HG03558 (cell line): Measurements from ENCODE around the gene CCDC88C.
"Not testable (repeated sequence)": the region's sequence is repeated elsewhere in the genome, so short reads cannot be mapped to it uniquely, and the experiment has no call there.

Source experiments
- ATAC-seq: cut with Tn5 transposase; IDR thresholded peaks from one replicate; pipeline ENCODE4 v1.9.1; 2021; ENCODE audit warnings: moderate number of reproducible peaks; ENCODE audit not compliant: unreplicated experiment; ENCODE audit errors: extremely low read depth

The CCDC88C gene, protein sequence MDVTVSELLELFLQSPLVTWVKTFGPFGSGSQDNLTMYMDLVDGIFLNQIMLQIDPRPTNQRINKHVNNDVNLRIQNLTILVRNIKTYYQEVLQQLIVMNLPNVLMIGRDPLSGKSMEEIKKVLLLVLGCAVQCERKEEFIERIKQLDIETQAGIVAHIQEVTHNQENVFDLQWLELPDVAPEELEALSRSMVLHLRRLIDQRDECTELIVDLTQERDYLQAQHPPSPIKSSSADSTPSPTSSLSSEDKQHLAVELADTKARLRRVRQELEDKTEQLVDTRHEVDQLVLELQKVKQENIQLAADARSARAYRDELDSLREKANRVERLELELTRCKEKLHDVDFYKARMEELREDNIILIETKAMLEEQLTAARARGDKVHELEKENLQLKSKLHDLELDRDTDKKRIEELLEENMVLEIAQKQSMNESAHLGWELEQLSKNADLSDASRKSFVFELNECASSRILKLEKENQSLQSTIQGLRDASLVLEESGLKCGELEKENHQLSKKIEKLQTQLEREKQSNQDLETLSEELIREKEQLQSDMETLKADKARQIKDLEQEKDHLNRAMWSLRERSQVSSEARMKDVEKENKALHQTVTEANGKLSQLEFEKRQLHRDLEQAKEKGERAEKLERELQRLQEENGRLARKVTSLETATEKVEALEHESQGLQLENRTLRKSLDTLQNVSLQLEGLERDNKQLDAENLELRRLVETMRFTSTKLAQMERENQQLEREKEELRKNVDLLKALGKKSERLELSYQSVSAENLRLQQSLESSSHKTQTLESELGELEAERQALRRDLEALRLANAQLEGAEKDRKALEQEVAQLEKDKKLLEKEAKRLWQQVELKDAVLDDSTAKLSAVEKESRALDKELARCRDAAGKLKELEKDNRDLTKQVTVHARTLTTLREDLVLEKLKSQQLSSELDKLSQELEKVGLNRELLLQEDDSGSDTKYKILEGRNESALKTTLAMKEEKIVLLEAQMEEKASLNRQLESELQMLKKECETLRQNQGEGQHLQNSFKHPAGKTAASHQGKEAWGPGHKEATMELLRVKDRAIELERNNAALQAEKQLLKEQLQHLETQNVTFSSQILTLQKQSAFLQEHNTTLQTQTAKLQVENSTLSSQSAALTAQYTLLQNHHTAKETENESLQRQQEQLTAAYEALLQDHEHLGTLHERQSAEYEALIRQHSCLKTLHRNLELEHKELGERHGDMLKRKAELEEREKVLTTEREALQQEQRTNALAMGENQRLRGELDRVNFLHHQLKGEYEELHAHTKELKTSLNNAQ (N-terminal part only)

GRCh38 chr14:91417120-91417982 lies at the start of gene CCDC88C:
Gene CCDC88C, minus strand, starts transcription at chr14:91417820. Its CDS starts 130 bp downstream, at chr14:91417690.
- ATAC-seq: peak; percentile 34

DNA sequence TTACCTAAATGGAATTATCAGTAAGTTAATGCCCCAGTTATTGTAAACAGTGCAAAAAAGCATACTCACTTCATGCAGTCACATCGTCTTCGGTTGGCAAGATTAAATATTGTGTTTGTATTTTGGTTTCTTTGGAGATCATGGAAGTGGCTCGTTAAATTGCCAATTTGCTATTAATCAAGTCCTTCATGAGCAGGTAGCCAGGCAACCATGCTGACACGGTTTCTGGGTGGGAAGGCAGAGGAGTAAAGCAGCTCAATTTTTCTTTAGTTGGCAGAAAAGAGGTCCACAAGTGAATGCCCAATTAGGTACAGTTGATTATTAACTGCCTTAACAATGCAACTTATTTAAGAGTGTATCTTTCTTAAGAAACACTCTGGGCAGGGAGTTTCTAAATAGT lies 48.6 kb upstream of the CCDC88C start:
- ATAC-seq: no peak

- ATAC-seq: no peak
These were observed 47.1 kb upstream of the CCDC88C start for GRCh38 chr14:91464615-91465205.

- no peak for ATAC-seq
These were observed 41.0 kb upstream of the CCDC88C start for GRCh38 chr14:91458612-91459011.

DNA sequence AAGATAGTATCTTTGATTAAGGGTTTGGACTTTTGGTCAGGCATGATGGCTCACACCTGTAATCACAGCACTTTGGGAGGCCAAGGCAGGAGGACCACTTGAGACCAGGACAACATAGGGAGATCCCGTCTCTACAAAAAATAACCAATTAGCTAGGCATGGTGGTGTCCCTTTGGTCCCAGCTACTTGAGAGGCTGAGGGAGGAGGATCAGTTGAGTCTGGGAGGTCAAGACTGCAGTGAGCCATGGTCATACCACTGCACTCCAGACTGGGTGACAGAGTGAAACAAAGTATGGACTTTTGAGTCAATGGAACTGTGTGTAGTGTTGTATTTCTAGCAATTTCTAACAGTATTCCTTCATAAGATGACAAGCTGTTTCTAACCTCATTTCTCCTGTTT lies 38.7 kb upstream of the CCDC88C start:
- no peak for ATAC-seq

- no peak for ATAC-seq
These were observed 37.0 kb upstream of the CCDC88C start for GRCh38 chr14:91454580-91454979.

DNA sequence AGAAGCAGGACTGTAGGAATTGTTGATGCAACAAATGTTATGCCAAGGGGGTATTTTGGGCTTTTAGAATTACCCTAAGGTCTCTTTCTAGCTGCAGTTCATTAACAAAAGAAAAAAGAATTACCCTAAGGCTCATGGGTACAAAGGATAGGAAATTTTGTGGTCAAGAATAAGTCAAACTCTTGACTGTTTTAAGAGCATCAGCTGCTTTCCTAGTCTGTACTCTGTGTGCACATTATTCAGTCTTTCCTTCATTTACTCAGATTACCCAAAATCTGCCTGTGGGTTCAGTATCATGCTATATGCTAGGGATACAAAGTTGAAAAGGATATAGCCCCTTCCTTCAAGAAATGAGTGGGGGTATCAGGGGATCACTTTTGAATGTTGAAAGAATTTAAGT lies 36.5 kb upstream of the CCDC88C start:
- no peak for ATAC-seq

DNA sequence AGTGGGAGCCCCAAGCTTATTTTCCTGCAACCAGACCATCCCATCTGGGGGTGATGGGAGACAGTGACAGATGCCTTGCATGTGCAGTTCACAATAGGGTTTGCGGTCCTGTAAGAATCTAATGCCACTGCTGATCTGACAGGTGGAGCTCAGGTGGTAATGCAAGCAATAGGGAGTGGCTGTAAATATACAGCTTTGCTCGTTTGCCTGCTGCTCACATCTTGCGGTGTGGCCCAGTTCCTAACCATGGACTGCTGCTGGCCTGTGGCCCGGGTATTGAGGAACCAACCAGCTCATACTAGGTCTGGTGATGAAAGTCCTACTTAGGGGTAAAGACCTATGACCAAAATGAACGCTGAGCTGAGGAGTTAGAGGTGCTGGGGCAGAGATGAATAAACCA lies 36.1 kb upstream of the CCDC88C start:
- ATAC-seq: no peak

GRCh38 chr14:91444335-91445020 lies 26.9 kb upstream of the CCDC88C start:
- ATAC-seq: no peak

- no peak for ATAC-seq
These were observed 21.7 kb upstream of the CCDC88C start for GRCh38 chr14:91439345-91439744.

DNA sequence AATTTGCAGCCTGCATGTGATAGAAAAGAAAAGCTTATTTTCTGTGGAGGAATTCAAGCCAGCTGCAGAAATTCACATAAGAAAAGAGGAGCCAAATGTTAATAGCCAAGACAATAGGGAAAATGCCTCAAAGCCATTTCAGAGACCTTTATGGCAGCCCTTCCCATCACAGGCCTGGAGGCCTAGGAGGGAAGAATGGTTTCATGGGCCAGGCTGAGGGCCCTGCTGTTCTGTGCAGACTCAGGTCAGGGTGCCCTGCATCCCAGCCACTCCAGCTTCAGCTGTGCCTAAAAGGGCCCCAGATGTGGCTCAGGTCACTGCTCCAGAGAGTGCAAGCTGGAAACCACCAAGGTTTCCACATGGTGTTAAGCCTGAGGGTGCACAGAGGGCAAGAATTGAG lies 21.2 kb upstream of the CCDC88C start:
- ATAC-seq: no peak

DNA sequence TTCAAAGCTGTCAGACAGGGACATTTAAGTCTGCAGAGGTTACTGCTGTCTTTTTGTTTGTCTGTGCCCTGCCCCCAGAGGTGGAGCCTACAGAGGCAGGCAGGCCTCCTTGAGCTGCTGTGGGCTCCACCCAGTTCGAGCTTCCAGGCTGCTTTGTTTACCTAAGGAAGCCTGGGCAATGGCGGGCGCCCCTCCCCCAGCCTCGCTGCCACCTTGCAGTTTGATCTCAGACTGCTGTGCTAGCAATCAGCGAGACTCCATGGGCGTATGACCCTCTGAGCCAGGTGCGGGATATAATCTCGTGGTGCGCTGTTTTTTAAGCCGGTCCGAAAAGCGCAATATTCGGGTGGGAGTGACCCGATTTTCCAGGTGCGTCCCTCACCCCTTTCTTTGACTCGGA lies 18.6 kb upstream of the CCDC88C start:
- not testable (repeated sequence) for ATAC-seq

DNA sequence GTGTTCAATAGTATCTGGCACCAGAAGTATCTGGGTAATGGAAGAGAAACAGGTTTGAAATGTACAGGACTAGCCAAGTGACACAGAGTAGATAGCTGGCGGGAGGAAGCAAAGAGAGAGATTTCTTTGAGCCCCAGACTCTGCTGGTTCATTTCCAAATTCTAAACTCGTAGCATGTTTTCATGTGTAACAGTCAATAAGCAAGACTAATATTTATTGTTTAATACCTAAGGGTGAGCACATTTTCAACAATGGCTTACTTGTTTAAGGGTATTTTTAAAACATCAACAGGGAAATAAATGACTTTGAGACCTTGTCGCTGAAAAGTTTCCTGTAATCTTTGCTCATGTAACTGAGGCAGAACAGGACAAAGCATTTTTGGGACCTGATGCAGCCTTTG lies 11.8 kb upstream of the CCDC88C start:
- ATAC-seq: no peak

GRCh38 chr14:91428931-91429330 lies 11.3 kb upstream of the CCDC88C start:
- not testable (repeated sequence) for ATAC-seq

- not testable (repeated sequence) for ATAC-seq
These were observed 7.9 kb upstream of the CCDC88C start for GRCh38 chr14:91425531-91425944.

- no peak for ATAC-seq
These were observed 7.4 kb upstream of the CCDC88C start for GRCh38 chr14:91424813-91425530.

- no peak for ATAC-seq
These were observed 3.1 kb upstream of the CCDC88C start for GRCh38 chr14:91420686-91421085.

- no peak for ATAC-seq
These were observed 1.8 kb upstream of the CCDC88C start for GRCh38 chr14:91419451-91419850.
